ENCODE data around the gene RASL10B. TPM values are rescaled to one million over a fixed set of nuclear protein-coding genes. Genes with fewer than 3 reads are reported as not detected.

The RASL10B gene
- total RNA-seq, 1 donor from 2014 or later: 9.1 TPM

DNA sequence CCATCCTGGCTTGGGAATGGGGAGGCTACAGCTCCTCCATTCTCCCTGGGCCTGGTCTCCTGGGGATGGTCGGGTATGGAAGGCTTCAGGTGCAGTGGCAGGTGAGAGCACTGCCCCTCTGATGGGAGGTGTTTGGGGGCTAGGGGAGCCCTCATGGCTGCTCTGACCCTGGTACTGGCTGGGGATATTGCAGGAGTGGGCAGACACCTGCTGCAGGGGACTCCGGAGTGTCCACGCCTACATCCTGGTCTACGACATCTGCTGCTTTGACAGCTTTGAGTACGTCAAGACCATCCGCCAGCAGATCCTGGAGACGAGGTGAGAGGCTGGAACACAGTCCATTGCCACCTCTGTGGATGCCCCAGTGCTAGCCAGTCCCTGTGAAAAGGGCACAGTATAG, 8.8 kb downstream of the RASL10B start:
- H3K27me3 ChIP-seq: peaks cover 16% of the 10 kb centered on the region
- DNase-seq (ENCODE audit: extremely low spot score in 2 of 2): no peak
- intact Hi-C loops (cut with DNase I): loop anchor here (5.0 kb wide), 2 partner anchors 38 to 118 kb away; no protein-coding TSS in a partner anchor

DNA sequence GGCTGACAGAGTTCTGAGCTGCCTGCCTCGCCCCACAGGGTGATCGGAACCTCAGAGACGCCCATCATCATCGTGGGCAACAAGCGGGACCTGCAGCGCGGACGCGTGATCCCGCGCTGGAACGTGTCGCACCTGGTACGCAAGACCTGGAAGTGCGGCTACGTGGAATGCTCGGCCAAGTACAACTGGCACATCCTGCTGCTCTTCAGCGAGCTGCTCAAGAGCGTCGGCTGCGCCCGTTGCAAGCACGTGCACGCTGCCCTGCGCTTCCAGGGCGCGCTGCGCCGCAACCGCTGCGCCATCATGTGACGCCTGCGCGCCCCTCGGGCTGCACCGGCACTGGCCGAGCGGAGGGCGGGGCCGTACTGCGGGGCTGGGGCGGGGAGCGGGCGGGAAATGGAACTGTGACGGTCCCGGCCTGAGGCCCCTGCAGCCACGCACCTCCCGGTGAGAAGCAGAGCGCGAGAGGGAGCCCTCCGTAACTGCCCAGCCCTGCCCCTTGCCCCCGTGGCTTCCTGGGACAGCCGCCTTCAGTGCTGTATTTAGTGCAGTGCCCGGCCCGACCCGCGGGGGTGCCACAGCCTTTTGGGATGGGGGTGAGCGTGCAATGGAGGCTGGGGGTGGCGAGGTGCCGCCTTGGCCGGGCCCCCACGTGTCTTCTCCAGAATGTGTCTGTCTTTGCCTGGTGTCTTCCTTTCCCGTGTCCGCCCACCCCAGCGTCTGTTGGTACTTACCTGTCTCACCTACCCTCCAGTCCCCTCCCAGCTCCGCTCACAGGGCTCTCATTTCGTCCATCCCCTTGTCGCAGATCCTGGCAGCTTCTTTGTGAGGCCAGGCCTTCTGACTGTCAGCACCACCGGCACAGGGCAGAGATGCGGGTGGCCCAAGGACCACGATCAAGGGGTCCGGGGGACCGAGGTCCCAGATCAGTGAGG, 9.8 kb downstream of the RASL10B start:
- Histone ChIP-seq H3K4me1 (peaks cover 10% of the 10 kb centered on the region), H3K36me3 (no peaks in the 10 kb centered on the region), H3K4me3 (peak overlapping the region in 1 of 2 donors; percentile 30), H3K9me3 (no peaks in the 10 kb centered on the region), H3K27me3 (peaks cover 16% of the 10 kb centered on the region), H3K27ac (no peak overlapping the region)
- intact Hi-C loops (cut with DNase I): loop anchor here (5.0 kb wide), 2 partner anchors 39 to 119 kb away; no protein-coding TSS in a partner anchor
- TF ChIP-seq, protein P1, sequence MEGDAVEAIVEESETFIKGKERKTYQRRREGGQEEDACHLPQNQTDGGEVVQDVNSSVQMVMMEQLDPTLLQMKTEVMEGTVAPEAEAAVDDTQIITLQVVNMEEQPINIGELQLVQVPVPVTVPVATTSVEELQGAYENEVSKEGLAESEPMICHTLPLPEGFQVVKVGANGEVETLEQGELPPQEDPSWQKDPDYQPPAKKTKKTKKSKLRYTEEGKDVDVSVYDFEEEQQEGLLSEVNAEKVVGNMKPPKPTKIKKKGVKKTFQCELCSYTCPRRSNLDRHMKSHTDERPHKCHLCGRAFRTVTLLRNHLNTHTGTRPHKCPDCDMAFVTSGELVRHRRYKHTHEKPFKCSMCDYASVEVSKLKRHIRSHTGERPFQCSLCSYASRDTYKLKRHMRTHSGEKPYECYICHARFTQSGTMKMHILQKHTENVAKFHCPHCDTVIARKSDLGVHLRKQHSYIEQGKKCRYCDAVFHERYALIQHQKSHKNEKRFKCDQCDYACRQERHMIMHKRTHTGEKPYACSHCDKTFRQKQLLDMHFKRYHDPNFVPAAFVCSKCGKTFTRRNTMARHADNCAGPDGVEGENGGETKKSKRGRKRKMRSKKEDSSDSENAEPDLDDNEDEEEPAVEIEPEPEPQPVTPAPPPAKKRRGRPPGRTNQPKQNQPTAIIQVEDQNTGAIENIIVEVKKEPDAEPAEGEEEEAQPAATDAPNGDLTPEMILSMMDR (IDR thresholded peaks at IDR 0.05): no peak
- no peak for TF ChIP-seq POLR2A (IDR thresholded peaks at IDR 0.05)
- TF ChIP-seq POLR2AphosphoS5 (IDR thresholded peaks at IDR 0.05; ENCODE audit: insufficient read depth in 1 of 2, low read depth in 1 of 2): no peak
- DNase-seq (ENCODE audit: extremely low spot score in 2 of 2): no peak

More for the DNA sequence above, 8.8 kb downstream of the RASL10B start:
- Histone ChIP-seq H3K36me3 (no peaks in the 10 kb centered on the region), H3K9me3 (no peaks in the 10 kb centered on the region), H3K27ac (no peak overlapping the region), H3K4me1 (peaks cover 10% of the 10 kb centered on the region), H3K4me3 (no peak overlapping the region)
- TF ChIP-seq POLR2AphosphoS5 (IDR thresholded peaks at IDR 0.05; ENCODE audit: insufficient read depth in 1 of 2, low read depth in 1 of 2): no peak
- TF ChIP-seq, protein P1 (IDR thresholded peaks at IDR 0.05): no peak
- no peak for TF ChIP-seq POLR2A (IDR thresholded peaks at IDR 0.05)

DNA sequence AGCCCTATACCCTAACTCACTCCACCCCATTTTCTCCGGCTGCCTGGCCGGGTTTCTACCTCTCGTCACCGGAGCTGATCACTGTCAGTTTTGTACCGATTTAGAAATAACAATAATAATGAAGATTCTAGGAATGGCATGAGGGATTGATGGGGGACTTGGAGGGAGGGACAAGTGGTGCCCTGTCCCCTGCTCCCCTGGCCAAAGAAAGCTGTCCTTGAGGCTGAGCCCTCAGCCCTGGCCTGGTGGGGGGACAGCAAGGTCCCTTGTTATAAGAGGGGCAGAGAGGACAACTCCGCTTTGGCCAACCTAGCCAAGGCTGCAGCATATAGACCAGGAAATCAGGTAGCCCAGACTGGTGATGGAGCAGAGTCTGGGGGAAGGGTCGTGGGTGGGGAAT, 11.1 kb downstream of the RASL10B start:
- Histone ChIP-seq H3K9me3 (no peaks in the 10 kb centered on the region), H3K36me3 (no peaks in the 10 kb centered on the region), H3K27me3 (peaks cover 16% of the 10 kb centered on the region), H3K4me1 (peaks cover 10% of the 10 kb centered on the region), H3K4me3 (no peak overlapping the region), H3K27ac (no peak overlapping the region)
- intact Hi-C loops (cut with DNase I): loop anchor here (5.0 kb wide), 2 partner anchors 40 to 120 kb away; no protein-coding TSS in a partner anchor
- TF ChIP-seq POLR2A (IDR thresholded peaks at IDR 0.05) (no peak), POLR2AphosphoS5 (IDR thresholded peaks at IDR 0.05; ENCODE audit: insufficient read depth in 1 of 2, low read depth in 1 of 2) (no peak)
- TF ChIP-seq, protein P1 (IDR thresholded peaks at IDR 0.05): no peak
- no peak for DNase-seq (ENCODE audit: extremely low spot score in 2 of 2)

DNA sequence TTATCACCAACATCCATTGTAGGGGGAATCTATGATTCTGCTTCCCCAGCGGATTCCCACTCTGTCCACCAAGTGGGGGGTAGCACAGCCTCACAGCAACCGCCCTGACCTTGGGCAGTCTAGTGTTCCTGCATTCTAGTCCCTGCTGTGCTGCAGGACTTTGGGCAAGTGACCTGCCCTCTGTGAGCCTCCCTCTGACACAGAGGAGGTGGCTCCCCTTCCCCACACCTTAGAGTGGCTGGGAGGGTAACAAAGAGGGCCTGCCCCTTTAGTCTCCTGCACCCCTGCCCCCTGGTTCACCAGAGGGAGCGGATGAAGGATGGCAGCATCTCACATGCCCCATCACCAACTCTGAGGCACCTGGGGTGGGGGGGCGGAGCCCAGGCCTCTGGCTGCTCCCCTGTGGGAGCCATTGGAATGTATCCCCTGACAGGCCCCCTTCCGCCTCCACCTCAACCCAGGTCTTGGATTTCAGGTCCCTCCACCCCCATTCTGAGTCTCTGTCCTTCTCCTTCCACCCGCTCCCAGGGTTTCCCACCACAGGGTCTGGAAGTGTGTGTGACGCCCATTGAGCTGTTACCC, 11.5 kb downstream of the RASL10B start:
- Histone ChIP-seq H3K4me3 (no peak overlapping the region), H3K27ac (no peak overlapping the region), H3K36me3 (no peaks in the 10 kb centered on the region), H3K4me1 (peaks cover 10% of the 10 kb centered on the region), H3K27me3 (peaks cover 16% of the 10 kb centered on the region), H3K9me3 (no peaks in the 10 kb centered on the region)
- DNase-seq (ENCODE audit: extremely low spot score in 2 of 2): no peak
- intact Hi-C loops (cut with DNase I): loop anchor here (5.0 kb wide), 2 partner anchors 41 to 121 kb away; no protein-coding TSS in a partner anchor
- TF ChIP-seq POLR2AphosphoS5 (IDR thresholded peaks at IDR 0.05; ENCODE audit: insufficient read depth in 1 of 2, low read depth in 1 of 2) (no peak), POLR2A (IDR thresholded peaks at IDR 0.05) (no peak)
- TF ChIP-seq, protein P1 (IDR thresholded peaks at IDR 0.05): no peak
